Measurements from ENCODE around the gene AHRR. TPM values are rescaled to one million over a fixed set of nuclear protein-coding genes. Genes with fewer than 3 reads are reported as not detected.

AHRR gene
- total and polyA plus RNA-seq, 9 of the 15 experiments (the other 6 are each of a cell fraction or from before 2014, with no cell fraction given) = 0.06 to 1.6 (median 0.75) TPM; not detected in 1

DNA sequence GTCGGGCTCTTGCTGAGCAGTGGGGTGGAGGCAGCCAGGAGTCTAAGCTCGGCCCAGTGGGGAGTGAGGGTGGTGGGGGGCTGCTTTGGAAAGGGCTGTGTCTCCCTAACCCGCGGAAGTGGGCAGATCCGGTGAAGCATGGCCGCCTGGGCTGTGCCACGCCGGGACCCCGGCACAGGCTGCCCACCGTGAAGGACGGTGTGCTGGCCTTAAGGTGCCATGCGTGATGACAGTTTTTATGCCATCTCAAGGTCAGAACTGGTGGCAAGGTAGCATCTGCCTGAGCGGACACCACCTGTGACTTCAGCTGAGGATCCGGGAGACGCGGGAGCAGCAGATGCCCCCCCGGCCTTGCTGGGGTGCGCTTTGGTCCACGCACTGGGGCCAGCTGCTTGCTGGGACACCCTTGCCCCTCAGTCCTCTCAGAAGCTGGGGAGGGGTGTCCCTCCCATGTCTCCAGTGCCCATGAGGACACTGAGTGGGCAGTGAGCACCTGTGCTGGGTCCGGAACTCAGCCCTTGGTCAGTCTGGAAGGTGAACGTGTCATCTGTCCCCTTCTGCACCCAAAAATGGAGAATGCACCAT lies 53.9 kb downstream of the AHRR start:
- H3K4me2 ChIP-seq (ENCODE audit: insufficient read depth, low read length) = no peak overlapping the region
- peaks cover 34% of the 10 kb centered on the region for H4K20me1 ChIP-seq (replicated peaks; ENCODE audit: control insufficient read depth, insufficient read depth, low read length)
- H3K27ac ChIP-seq (ENCODE audit: extremely low read depth, low read depth, low read length) = no peak overlapping the region
- 9% methylated on average over 21 of the region's 21 CpGs for WGBS (ENCODE audit: insufficient coverage, low coverage, missing lambda C conversion rate)
- ATAC-seq = no peak
- no peaks in the 10 kb centered on the region for H3K36me3 ChIP-seq (ENCODE audit: control insufficient read depth, insufficient read depth, low read length)
- in situ Hi-C loops (cut with MboI) (no loop called here), intact Hi-C loops (cut with micrococcal nuclease) (no loop called here)
- no peak overlapping the region for H3K9ac ChIP-seq (ENCODE audit: insufficient read depth in 1 of 2, low read depth in 2 of 2, low read length in 2 of 2)
- no peak for FAIRE-seq
- H3K4me1 ChIP-seq (replicated peaks in 1 of 2; ENCODE audit: control insufficient read depth in 2 of 2, insufficient read depth in 2 of 2, low read length in 2 of 2) = peaks cover 0 to 33% of the 10 kb centered on the region in 2 experiments; a peak in 2 of 5 replicates
- BruUV-seq (replicated peaks) = no TSS peak
- DNase-seq (ENCODE audit: extremely low read depth in 1 of 4, low spot score in 3 of 4) = no peak
- CTCF ChIA-PET (ENCODE audit: low intra/inter-chr PET ratio) = no interaction called here
- no peaks in the 10 kb centered on the region for H3K9me3 ChIP-seq (replicated peaks; ENCODE audit: control insufficient read depth, insufficient read depth, low read depth, low read length)
- peaks cover 69 to 85% of the 10 kb centered on the region in 2 experiments for H3K27me3 ChIP-seq (ENCODE audit: control insufficient read depth in 2 of 2, insufficient read depth in 2 of 2, low read length in 2 of 2)
- no peak for TF ChIP-seq TEAD1 (CRISPR knock-in tag; IDR thresholded peaks at IDR 0.05)
- no peak for TF ChIP-seq BMI1 (IDR thresholded peaks at IDR 0.05; ENCODE audit: low read length)
- TF ChIP-seq BDP1 (IDR thresholded peaks at IDR 0.05; ENCODE audit: insufficient read depth, insufficient read length) = no peak
- TF ChIP-seq, protein P1, sequence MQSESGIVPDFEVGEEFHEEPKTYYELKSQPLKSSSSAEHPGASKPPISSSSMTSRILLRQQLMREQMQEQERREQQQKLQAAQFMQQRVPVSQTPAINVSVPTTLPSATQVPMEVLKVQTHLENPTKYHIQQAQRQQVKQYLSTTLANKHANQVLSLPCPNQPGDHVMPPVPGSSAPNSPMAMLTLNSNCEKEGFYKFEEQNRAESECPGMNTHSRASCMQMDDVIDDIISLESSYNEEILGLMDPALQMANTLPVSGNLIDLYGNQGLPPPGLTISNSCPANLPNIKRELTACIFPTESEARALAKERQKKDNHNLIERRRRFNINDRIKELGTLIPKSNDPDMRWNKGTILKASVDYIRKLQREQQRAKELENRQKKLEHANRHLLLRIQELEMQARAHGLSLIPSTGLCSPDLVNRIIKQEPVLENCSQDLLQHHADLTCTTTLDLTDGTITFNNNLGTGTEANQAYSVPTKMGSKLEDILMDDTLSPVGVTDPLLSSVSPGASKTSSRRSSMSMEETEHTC (IDR thresholded peaks at IDR 0.05) = no peak
- POLR2A ChIA-PET = no interaction called here
- H3K9me1 ChIP-seq (ENCODE audit: control insufficient read depth, insufficient read depth, low read length) = no peaks in the 10 kb centered on the region
- H3K4me3 ChIP-seq = no peak overlapping the region
- no peak overlapping the region for H2AFZ ChIP-seq (ENCODE audit: low read depth, low read length)
- H3K79me2 ChIP-seq (ENCODE audit: control insufficient read depth, insufficient read depth, low read length) = no peaks in the 10 kb centered on the region
